Fibroblast of the aortic adventitia (primary cell): ENCODE measurements around the gene GAGE12H. TPM values are rescaled to one million over a fixed set of nuclear protein-coding genes. Genes with fewer than 3 reads are reported as not detected.
"Not testable (repeated sequence)": the region's sequence is repeated elsewhere in the genome, so short reads cannot be mapped to it uniquely, and the experiment has no call there.

Experiments
- DNase-seq: peaks from one replicate; pipeline ENCODE4 v3.0.0-alpha.2; 2010; ENCODE audit warnings: low read depth
- H3K4me3 ChIP-seq: 2 replicates; pipeline ENCODE4 v1.5.1; 2011; ENCODE audit warnings: low read depth, mild to moderate bottlenecking, control low read depth, low read length, moderate library complexity
- total RNA-seq: library from RNA; depleted of rRNA; stranded (reverse); fragments of >200 nt; gene quantifications from 2 replicates; pipeline ENCODE4 v1.2.3, GENCODE V29; 2012; ENCODE audit warnings: low replicate concordance
- TF ChIP-seq, protein P1 (sequence below): IDR thresholded peaks from 2 replicates; pipeline ENCODE4 v1.5.1; 2011; ENCODE audit warnings: mild to moderate bottlenecking, low read length, control low read depth, inconsistent platforms; ENCODE audit not compliant: insufficient read depth

Gene GAGE12H, protein sequence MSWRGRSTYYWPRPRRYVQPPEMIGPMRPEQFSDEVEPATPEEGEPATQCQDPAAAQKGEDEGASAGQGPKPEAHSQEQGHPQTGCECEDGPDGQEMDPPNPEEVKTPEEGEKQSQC
- not detected in 2 replicates for total RNA-seq

DNA sequence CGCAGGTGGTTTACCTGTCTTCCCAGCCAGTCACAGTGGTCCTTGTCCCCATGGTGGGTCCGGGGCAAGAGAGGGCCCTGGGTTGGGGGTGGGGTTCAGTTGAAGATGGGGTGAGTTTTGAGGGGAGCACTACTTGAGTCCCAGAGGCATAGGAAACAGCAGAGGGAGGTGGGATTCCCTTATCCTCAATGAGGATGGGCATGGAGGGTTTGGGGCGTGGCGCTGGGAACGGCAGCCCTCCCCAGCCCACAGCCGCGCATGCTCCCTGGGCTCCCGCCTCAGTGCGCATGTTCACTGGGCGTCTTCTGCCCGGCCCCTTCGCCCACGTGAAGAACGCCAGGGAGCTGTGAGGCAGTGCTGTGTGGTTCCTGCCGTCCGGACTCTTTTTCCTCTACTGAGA, at the start of gene GAGE12H:
Gene GAGE12H (plus strand): TSS at position 301 of the 400 bp plus-strand sequence. CDS start 1,155 bp downstream, outside the sequence.
- H3K4me3 ChIP-seq, DNase-seq: not testable (repeated sequence)

DNA sequence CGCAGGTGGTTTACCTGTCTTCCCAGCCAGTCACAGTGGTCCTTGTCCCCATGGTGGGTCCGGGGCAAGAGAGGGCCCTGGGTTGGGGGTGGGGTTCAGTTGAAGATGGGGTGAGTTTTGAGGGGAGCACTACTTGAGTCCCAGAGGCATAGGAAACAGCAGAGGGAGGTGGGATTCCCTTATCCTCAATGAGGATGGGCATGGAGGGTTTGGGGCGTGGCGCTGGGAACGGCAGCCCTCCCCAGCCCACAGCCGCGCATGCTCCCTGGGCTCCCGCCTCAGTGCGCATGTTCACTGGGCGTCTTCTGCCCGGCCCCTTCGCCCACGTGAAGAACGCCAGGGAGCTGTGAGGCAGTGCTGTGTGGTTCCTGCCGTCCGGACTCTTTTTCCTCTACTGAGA, 47.9 kb upstream of the GAGE12H start, which contains the start of gene GAGE12C:
Gene GAGE12C (plus strand): TSS at position 301 of the 400 bp plus-strand sequence. CDS start 1,155 bp downstream, outside the sequence.
- not testable (repeated sequence) for H3K4me3 ChIP-seq, DNase-seq

DNA sequence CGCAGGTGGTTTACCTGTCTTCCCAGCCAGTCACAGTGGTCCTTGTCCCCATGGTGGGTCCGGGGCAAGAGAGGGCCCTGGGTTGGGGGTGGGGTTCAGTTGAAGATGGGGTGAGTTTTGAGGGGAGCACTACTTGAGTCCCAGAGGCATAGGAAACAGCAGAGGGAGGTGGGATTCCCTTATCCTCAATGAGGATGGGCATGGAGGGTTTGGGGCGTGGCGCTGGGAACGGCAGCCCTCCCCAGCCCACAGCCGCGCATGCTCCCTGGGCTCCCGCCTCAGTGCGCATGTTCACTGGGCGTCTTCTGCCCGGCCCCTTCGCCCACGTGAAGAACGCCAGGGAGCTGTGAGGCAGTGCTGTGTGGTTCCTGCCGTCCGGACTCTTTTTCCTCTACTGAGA, 38.3 kb upstream of the GAGE12H start, which contains the start of gene GAGE12D:
Gene GAGE12D (plus strand): TSS at position 301 of the 400 bp plus-strand sequence. CDS start 1,155 bp downstream, outside the sequence.
- H3K4me3 ChIP-seq, DNase-seq: not testable (repeated sequence)

DNA sequence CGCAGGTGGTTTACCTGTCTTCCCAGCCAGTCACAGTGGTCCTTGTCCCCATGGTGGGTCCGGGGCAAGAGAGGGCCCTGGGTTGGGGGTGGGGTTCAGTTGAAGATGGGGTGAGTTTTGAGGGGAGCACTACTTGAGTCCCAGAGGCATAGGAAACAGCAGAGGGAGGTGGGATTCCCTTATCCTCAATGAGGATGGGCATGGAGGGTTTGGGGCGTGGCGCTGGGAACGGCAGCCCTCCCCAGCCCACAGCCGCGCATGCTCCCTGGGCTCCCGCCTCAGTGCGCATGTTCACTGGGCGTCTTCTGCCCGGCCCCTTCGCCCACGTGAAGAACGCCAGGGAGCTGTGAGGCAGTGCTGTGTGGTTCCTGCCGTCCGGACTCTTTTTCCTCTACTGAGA, 28.8 kb upstream of the GAGE12H start, which contains the start of gene GAGE12E:
Gene GAGE12E (plus strand): TSS at position 301 of the 400 bp plus-strand sequence. CDS start 1,155 bp downstream, outside the sequence.
- DNase-seq, H3K4me3 ChIP-seq: not testable (repeated sequence)

DNA sequence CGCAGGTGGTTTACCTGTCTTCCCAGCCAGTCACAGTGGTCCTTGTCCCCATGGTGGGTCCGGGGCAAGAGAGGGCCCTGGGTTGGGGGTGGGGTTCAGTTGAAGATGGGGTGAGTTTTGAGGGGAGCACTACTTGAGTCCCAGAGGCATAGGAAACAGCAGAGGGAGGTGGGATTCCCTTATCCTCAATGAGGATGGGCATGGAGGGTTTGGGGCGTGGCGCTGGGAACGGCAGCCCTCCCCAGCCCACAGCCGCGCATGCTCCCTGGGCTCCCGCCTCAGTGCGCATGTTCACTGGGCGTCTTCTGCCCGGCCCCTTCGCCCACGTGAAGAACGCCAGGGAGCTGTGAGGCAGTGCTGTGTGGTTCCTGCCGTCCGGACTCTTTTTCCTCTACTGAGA, 19.2 kb upstream of the GAGE12H start, which contains the start of gene GAGE12F:
Gene GAGE12F (plus strand): TSS at position 301 of the 400 bp plus-strand sequence. CDS start 1,155 bp downstream, outside the sequence.
- DNase-seq, H3K4me3 ChIP-seq: not testable (repeated sequence)

DNA sequence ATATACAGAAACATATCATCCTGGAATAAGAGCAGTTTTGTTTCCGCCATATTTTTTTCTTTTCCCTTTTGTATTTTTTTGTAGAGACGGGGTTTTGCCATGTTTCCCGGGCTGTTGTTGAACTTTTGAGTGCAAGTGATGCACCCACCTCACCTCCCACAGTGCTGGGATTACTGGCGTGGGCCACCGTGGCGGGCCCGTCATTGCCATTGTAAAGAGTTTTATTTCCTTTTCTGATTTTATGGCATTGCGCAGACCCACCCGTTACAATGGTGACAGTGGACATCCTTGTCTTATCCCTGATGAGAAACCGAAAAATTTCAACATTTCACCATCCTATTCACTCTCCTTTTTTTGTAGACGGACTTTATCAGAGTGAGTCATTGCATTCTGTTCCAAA, 11.0 kb upstream of the GAGE12H start:
- not testable (repeated sequence) for H3K4me3 ChIP-seq, DNase-seq

DNA sequence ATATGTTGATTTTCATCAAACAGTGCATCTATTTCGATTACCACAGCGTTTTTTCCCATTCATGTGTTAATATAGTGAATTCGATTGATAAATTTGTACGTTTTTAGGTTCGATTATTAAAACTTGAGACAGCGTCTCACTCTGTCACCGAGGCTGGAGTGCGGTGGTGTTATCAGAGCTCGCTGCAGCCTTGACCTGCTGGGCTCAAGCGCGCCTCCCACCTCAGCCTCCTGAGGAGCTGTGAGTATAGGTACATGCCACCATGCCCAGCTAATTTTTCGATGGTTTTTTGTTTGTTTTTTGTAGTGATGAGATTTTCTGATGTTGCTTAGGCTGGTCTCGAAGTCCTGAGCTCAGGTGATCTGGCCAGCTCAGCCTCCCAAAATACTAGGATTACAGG, 10.6 kb upstream of the GAGE12H start:
- H3K4me3 ChIP-seq, DNase-seq: not testable (repeated sequence)

DNA sequence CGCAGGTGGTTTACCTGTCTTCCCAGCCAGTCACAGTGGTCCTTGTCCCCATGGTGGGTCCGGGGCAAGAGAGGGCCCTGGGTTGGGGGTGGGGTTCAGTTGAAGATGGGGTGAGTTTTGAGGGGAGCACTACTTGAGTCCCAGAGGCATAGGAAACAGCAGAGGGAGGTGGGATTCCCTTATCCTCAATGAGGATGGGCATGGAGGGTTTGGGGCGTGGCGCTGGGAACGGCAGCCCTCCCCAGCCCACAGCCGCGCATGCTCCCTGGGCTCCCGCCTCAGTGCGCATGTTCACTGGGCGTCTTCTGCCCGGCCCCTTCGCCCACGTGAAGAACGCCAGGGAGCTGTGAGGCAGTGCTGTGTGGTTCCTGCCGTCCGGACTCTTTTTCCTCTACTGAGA, 9.6 kb upstream of the GAGE12H start, which contains the start of gene GAGE12G:
Gene GAGE12G (plus strand): TSS at position 301 of the 400 bp plus-strand sequence. CDS start 1,155 bp downstream, outside the sequence.
- DNase-seq, H3K4me3 ChIP-seq: not testable (repeated sequence)

DNA sequence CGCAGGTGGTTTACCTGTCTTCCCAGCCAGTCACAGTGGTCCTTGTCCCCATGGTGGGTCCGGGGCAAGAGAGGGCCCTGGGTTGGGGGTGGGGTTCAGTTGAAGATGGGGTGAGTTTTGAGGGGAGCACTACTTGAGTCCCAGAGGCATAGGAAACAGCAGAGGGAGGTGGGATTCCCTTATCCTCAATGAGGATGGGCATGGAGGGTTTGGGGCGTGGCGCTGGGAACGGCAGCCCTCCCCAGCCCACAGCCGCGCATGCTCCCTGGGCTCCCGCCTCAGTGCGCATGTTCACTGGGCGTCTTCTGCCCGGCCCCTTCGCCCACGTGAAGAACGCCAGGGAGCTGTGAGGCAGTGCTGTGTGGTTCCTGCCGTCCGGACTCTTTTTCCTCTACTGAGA, 9.4 kb downstream of the GAGE12H start, which contains the start of gene GAGE2A:
Gene GAGE2A (plus strand): TSS at position 301 of the 400 bp plus-strand sequence. CDS start 1,155 bp downstream, outside the sequence.
- not testable (repeated sequence) for H3K4me3 ChIP-seq, DNase-seq

DNA sequence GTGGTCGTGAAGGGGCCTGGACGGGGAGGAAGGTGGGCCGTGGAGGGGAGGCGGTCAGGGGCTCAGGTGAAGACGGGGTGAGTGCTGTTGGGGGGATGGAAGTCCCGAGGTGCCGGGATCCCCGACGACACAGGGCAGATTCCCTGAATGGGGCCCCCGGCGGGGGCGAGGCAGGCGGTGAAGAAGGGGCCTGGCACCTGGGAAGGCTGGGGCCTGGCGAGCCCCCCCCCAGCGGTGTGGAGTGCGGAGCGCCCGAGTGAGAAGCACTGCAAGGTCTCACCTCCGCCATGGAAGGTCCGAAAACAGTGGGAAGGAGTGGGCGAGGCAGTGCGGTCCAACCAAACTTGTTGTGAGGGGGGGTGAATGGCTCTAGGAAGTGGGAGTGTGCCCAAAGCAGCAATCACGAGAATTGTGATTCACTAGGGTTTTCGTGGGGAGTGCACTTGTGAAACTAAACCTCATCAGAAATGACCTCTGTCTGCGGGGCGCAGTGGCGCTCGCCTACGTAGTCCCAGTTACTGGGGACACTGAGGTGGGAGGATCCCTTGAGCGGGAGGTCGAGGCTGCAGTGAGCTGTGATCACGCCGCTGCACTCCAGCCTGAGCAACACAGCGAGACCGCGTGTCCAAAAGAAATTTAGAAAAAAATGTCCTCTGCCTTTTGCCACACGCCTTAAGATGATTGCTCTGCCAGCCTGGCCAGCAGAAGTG, 10.2 kb downstream of the GAGE12H start:
- not testable (repeated sequence) for DNase-seq

DNA sequence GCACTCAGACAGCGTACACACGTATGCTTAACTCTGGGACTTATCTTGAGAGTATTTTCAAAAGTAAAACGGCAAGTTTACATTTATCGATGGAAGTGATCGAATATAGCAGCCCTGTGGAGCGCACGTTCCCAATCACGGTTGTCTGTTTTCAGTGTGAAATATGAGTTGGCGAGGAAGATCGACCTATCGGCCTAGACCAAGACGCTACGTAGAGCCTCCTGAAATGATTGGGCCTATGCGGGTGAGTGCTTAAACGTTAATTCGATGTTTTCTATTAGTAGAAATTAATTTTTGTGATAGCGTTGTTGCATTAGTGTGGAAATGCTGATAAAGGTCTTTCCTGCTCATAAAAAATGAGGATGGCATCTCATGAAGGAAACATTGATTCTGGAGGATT, 10.7 kb downstream of the GAGE12H start:
- DNase-seq, H3K4me3 ChIP-seq: not testable (repeated sequence)

More for the DNA sequence above, 10.2 kb downstream of the GAGE12H start:
- H3K4me3 ChIP-seq, result not testable (repeated sequence)

DNA sequence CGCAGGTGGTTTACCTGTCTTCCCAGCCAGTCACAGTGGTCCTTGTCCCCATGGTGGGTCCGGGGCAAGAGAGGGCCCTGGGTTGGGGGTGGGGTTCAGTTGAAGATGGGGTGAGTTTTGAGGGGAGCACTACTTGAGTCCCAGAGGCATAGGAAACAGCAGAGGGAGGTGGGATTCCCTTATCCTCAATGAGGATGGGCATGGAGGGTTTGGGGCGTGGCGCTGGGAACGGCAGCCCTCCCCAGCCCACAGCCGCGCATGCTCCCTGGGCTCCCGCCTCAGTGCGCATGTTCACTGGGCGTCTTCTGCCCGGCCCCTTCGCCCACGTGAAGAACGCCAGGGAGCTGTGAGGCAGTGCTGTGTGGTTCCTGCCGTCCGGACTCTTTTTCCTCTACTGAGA, 19.0 kb downstream of the GAGE12H start, which contains the start of gene GAGE1:
Gene GAGE1 (plus strand): TSS at position 301 of the 400 bp plus-strand sequence. CDS start 1,155 bp downstream, outside the sequence.
- not testable (repeated sequence) for DNase-seq, H3K4me3 ChIP-seq

DNA sequence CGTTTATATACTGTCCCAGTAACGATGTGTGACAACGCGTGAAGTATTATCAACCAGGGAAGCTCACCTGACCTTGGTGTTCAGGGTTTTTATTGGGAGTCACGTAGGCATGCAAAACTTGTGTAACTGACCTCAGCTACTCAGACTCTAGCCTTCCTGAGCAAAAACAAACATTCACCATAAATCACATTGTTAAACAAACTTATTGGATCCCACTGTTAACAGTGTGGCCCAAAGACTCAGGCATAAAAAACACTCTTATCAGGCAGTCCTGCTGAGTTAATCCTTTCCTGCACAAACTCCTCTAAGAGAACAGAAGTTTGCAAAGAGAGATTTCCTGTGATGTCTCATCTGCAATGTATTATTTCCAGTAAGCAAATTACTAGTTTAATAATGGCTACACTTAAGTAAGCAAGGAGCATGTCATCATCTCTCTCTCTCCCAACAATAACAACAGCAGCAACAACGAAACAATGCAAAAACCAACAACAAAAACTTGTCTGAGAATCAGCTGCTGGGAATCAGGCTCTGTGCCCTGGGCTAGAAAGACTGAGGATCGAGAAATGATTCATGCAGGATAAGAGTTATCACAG, 31.1 kb downstream of the GAGE12H start:
- TF ChIP-seq, protein P1, sequence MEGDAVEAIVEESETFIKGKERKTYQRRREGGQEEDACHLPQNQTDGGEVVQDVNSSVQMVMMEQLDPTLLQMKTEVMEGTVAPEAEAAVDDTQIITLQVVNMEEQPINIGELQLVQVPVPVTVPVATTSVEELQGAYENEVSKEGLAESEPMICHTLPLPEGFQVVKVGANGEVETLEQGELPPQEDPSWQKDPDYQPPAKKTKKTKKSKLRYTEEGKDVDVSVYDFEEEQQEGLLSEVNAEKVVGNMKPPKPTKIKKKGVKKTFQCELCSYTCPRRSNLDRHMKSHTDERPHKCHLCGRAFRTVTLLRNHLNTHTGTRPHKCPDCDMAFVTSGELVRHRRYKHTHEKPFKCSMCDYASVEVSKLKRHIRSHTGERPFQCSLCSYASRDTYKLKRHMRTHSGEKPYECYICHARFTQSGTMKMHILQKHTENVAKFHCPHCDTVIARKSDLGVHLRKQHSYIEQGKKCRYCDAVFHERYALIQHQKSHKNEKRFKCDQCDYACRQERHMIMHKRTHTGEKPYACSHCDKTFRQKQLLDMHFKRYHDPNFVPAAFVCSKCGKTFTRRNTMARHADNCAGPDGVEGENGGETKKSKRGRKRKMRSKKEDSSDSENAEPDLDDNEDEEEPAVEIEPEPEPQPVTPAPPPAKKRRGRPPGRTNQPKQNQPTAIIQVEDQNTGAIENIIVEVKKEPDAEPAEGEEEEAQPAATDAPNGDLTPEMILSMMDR, result no peak
- DNase-seq, result no peak
- H3K4me3 ChIP-seq, result no peak overlapping the region
